Bronchial smooth muscle cell (primary cell): ENCODE results near the gene ANKRD45. TPM values are rescaled to one million over a fixed set of nuclear protein-coding genes. Genes with fewer than 3 reads are reported as not detected.

Source experiments
- total RNA-seq: library from RNA; depleted of rRNA; stranded (reverse); fragments of >200 nt; gene quantifications from 2 replicates; pipeline ENCODE4 v1.2.1, GENCODE V29; 2014

ANKRD45 gene, protein sequence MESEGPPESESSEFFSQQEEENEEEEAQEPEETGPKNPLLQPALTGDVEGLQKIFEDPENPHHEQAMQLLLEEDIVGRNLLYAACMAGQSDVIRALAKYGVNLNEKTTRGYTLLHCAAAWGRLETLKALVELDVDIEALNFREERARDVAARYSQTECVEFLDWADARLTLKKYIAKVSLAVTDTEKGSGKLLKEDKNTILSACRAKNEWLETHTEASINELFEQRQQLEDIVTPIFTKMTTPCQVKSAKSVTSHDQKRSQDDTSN
- 0.34 and 0.79 TPM in 2 replicates for total RNA-seq

GRCh38 chr1:173669491-173669941, at the start of gene ANKRD45:
Gene ANKRD45 (minus strand): TSS chr1:173669851. CDS start chr1:173659418, 10,433 bp downstream.

DNA sequence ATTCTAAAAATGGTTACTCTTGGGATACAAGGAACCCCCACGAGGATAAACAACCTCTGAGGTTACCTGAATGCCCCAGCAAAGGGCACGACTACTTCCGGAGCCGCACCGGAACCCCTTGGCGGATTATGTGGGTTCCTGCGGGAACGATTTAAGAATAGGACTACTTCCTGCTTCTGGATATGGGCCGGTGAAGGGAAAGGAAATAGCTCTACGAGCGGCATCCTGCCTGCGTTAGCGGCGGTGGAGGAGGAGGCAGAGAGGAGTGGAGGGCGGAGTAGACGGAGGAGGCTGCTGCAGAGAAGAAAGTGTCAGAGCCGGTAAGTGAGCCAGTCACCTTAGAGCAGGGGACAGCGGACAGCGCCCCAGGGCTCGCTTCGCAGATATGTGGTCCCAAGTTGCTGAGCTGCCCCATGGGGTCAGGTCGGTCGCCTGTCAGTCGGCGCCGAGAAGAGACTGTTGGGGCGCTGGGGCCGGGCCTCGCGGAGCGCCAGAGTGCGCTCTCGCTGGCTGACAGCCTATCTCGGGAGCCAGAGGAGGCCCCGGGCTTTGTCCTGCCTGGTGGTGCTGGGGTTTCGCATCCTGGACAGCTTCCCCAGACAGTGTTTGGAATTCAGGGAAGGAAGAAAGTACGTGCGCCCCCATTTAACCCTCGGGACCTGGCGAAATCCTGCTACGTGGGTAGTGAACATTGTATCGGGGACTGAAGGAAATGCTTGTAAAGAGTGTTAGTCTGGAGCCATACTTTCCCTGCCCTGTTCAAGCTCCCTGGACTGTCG, 45.3 kb upstream of the ANKRD45 start, which contains the start of gene KLHL20:
TSS of gene KLHL20 (plus strand) at position 223 of the 779 bp plus-strand sequence. CDS start 1,063 bp downstream, outside the sequence.

GRCh38 chr1:173635116-173635515, 34.5 kb downstream of the ANKRD45 start, which contains the start of gene TEX50:
Gene TEX50 (plus strand): TSS chr1:173635338. CDS start chr1:173635522, 184 bp downstream.

GRCh38 chr1:173603056-173603591, 66.5 kb downstream of the ANKRD45 start, which contains the start of gene SLC9C2:
Gene SLC9C2 (minus strand): TSS chr1:173603072. CDS start chr1:173601776, 1,296 bp downstream.

Other genes starting within 250 kb of the ANKRD45 start
- gene PRDX6, start 192.5 kb downstream of the ANKRD45 start, total RNA-seq: 154 and 166 TPM in 2 replicates
- not detected in 2 replicates for gene SLC9C2, start 66.8 kb downstream of the ANKRD45 start, total RNA-seq
- gene TEX50, start 34.5 kb downstream of the ANKRD45 start, total RNA-seq: not detected in 2 replicates
- gene KLHL20, start 45.1 kb upstream of the ANKRD45 start, total RNA-seq: 30.7 and 43.4 TPM in 2 replicates
- gene DARS2, start 154.8 kb upstream of the ANKRD45 start, total RNA-seq: 5.6 and 9.8 TPM in 2 replicates
- gene CENPL, start 155.0 kb upstream of the ANKRD45 start, total RNA-seq: 3.9 and 8.4 TPM in 2 replicates
- 384 and 487 TPM in 2 replicates for gene GAS5, start 198.1 kb upstream of the ANKRD45 start, total RNA-seq
- gene ZBTB37, start 198.5 kb upstream of the ANKRD45 start, total RNA-seq: 5.0 and 5.3 TPM in 2 replicates
- not detected in 2 replicates for gene SERPINC1, start 247.5 kb upstream of the ANKRD45 start, total RNA-seq